Esophagus (tissue), 2 donors: ENCODE measurements around the gene STK39. TPM values are rescaled to one million over a fixed set of nuclear protein-coding genes. Genes with fewer than 3 reads are reported as not detected.

Experiments used
- H3K27ac ChIP-seq, 2 donors: one replicate each; pipeline ENCODE4 v1.5.1; 2013; ENCODE audit warnings: low read depth in 2 of 2, mild to moderate bottlenecking in 2 of 2, inconsistent platforms in 1 of 2, low read length in 1 of 2, moderate library complexity in 1 of 2
- H3K27me3 ChIP-seq, 2 donors: one replicate each; pipeline ENCODE4 v1.6.1; 2013; ENCODE audit warnings: low read length in 2 of 2, control low read depth in 1 of 2, mild to moderate bottlenecking in 1 of 2; ENCODE audit not compliant: insufficient read depth in 2 of 2, control insufficient read depth in 1 of 2
- H3K36me3 ChIP-seq, 2 donors: one replicate each; pipeline ENCODE4 v1.6.1; 2013; ENCODE audit warnings: low read length in 1 of 2; ENCODE audit not compliant: control insufficient read depth in 2 of 2, insufficient read depth in 2 of 2
- H3K4me1 ChIP-seq, 2 donors: one replicate each; pipeline ENCODE4 v1.6.1; 2013; ENCODE audit warnings: low read length in 1 of 2; ENCODE audit not compliant: control insufficient read depth in 2 of 2, insufficient read depth in 2 of 2
- H3K4me3 ChIP-seq, 2 donors: one replicate each; pipeline ENCODE4 v1.5.1; 2013; ENCODE audit warnings: low read length in 2 of 2, mild to moderate bottlenecking in 2 of 2, low read depth in 1 of 2, moderate library complexity in 1 of 2
- H3K9me3 ChIP-seq, 2 donors: one replicate each; pipeline ENCODE4 v1.6.1; 2013; ENCODE audit warnings: mild to moderate bottlenecking in 2 of 2, low read depth in 1 of 2, low read length in 1 of 2, moderate library complexity in 1 of 2; ENCODE audit not compliant: control insufficient read depth in 2 of 2, insufficient read depth in 1 of 2
- WGBS, 2 donors: extraction: QIAGEN DNeasy Blood & Tissue Kit; methylation state at CpG; one replicate each; pipeline ENCODE4 v1.1.7; 2013; 5-methylcytosine and 5-hydroxymethylcytosine counted together
- polyA plus RNA-seq, 2 donors: library from polyadenylated mRNA; stranded (reverse); fragments of 200-250 nt; gene quantifications; one replicate each; pipeline ENCODE4 v1.2.3, GENCODE V29; 2013
- donor health status: healthy with polysubstance abuse.
- donor health status: Bipolar disorder and iron deficiency.

STK39 gene
- polyA plus RNA-seq, 2 donors: 24.7 to 24.9 TPM

DNA sequence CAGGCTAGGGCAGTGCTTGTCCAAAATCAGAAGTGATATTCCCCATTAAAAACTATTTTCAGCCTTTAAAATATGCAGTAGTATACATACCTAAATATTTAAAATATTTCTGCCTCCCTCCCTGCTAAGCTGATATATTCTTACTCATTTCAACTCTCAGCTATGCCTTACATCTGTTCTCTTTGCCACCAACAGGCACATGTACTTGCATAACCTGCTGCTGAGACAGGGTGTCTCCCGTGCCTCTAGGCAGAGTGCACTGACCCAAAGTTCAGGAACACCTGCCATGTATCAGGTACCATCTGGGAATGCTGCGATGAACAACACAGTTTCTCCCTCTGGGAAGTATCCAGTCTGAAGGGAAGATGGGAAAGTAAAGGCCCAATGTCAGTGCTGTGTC lies 91.7 kb downstream of the STK39 start:
- H3K9me3 ChIP-seq: no peaks in the 10 kb centered on the region
- no peak overlapping the region for H3K4me3 ChIP-seq
- 83 to 89% methylated on average over 2 of the region's 2 CpGs for WGBS, 2 donors
- peaks cover 0 to 2% of the 10 kb centered on the region in 2 donors for H3K4me1 ChIP-seq
- no peaks in the 10 kb centered on the region for H3K27me3 ChIP-seq
- peak overlapping the region in 1 of 2 donors; percentile 33 for H3K27ac ChIP-seq
- peaks cover 0 to 3% of the 10 kb centered on the region in 2 donors for H3K36me3 ChIP-seq

DNA sequence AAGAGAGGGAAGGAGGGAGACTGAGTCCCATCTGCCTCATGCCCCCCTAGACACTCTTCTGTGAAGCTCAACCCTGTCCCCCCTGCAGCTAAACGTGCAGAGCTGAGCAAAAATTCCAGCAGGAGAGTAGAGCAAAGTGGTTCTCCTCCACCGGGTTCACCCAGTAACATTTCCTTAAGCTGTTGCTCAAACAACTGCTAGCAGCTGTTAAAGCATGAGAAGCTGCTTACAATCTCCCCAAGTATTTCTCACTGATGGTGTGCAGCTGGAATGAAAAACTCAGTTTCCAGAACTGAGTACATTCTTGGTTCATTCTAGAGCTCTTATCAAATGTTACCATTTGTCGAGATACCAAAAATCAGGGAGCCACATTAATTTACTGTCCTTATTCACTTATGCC lies 92.3 kb downstream of the STK39 start:
- 57 to 60% methylated on average over 3 of the region's 3 CpGs for WGBS, 2 donors
- peaks cover 0 to 2% of the 10 kb centered on the region in 2 donors for H3K4me1 ChIP-seq
- no peaks in the 10 kb centered on the region for H3K27me3 ChIP-seq
- H3K36me3 ChIP-seq: peaks cover 0 to 3% of the 10 kb centered on the region in 2 donors
- H3K4me3 ChIP-seq: no peak overlapping the region
- H3K9me3 ChIP-seq: no peaks in the 10 kb centered on the region
- H3K27ac ChIP-seq: peak overlapping the region in 1 of 2 donors; percentile 11

DNA sequence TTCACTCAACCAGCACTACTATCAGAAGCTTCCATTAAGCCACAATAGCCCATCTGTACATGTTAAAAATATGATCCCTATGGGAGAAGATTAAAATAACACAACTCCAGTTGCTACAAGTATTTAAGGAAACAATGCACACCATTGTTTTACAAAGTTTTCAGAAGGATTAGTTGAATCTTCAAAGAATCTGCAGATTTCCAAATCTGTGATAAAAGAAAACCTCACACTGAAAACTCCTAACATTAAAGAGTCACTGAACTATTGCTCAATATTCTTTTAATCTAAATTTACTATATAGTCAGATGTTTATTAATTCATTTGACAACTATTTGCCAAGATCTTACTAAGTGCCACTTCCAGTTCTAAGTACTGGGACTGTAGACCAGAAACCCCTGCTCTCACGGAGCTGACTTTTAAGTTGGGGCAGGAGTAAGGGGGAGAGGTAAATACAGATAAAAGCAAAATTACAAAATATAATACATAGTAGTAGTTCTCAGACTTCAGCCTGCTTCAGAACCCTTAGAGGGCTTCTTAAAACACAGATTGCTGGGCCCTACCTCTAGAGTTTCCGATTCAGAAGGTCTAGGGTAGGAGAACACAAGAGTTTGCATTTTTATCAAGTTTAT lies 94.4 kb downstream of the STK39 start:
- 88% methylated on average over 2 of the region's 2 CpGs for WGBS, 2 donors

DNA sequence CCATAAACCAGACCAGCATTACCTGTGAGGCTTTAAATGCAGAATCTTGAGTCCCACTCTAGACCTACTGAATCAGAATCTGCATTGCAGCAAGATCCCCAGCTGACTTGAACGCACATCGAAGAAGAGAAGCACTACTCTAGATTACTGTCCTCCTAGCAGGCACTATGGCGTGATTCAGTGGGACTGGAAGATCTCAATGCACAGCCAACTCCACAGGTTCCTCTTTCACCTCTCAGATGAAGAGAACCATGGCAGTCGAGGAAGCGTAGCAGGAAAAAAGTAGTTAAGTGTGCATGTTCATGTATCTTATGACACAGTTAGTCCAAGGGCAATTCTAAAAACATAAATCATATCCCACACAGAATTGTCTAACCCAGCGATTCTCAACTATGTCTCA lies 97.4 kb downstream of the STK39 start:
- no peaks in the 10 kb centered on the region for H3K36me3 ChIP-seq
- H3K27ac ChIP-seq: no peak overlapping the region
- no peak overlapping the region for H3K4me3 ChIP-seq
- H3K4me1 ChIP-seq: peaks cover 0 to 5% of the 10 kb centered on the region in 2 donors
- WGBS, 2 donors: 89% methylated on average over 6 of the region's 6 CpGs
- no peaks in the 10 kb centered on the region for H3K9me3 ChIP-seq
- no peaks in the 10 kb centered on the region for H3K27me3 ChIP-seq

More for the DNA sequence above, 94.4 kb downstream of the STK39 start:
- H3K4me3 ChIP-seq: no peak overlapping the region
- no peaks in the 10 kb centered on the region for H3K36me3 ChIP-seq
- no peaks in the 10 kb centered on the region for H3K27me3 ChIP-seq
- H3K9me3 ChIP-seq: no peaks in the 10 kb centered on the region
- peaks cover 0 to 5% of the 10 kb centered on the region in 2 donors for H3K4me1 ChIP-seq
- H3K27ac ChIP-seq: no peak overlapping the region

DNA sequence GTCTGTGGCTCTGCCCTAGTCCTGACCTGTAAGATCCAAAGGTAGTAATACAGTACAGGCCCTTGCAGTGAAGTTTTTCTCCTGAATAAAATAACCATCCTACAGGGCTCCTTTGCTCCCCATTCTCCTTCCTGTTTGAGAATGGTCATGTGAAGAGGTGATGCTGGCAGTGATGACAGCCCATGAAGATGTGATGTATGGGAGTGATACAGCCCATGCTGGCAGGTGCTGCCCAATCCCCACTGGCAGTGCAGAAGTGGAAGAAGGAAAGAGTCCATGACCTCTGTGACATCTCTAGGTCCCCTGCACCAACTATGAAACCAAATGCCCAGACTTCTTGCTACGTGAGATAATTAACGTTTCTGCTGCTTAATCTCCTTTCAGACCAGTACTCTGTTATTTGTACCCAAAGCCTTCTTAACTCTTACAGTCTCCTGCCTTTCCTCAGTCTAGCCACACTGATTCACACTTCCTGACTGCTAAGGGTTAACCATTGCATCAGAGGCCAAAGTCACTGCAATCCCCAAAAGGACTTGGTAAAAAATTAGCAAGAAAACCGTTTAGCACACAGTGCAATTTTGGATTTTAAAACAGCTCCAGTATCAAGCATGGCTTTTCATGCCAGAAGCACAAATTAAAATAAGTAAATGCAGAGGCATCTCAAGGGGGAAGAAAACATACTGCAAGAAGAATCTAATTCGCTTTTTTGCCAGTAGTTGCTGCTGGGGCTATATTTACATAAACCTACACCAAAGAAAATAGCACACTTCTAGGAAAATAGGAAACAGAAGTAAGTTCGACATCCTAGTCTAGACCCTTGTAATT lies 98.0 kb downstream of the STK39 start:
- no peaks in the 10 kb centered on the region for H3K9me3 ChIP-seq
- H3K4me3 ChIP-seq: no peak overlapping the region
- no peaks in the 10 kb centered on the region for H3K36me3 ChIP-seq
- H3K27me3 ChIP-seq: no peaks in the 10 kb centered on the region
- 71 to 86% methylated on average over 5 of the region's 5 CpGs for WGBS, 2 donors
- H3K4me1 ChIP-seq: peaks cover 0 to 5% of the 10 kb centered on the region in 2 donors
- H3K27ac ChIP-seq: no peak overlapping the region

DNA sequence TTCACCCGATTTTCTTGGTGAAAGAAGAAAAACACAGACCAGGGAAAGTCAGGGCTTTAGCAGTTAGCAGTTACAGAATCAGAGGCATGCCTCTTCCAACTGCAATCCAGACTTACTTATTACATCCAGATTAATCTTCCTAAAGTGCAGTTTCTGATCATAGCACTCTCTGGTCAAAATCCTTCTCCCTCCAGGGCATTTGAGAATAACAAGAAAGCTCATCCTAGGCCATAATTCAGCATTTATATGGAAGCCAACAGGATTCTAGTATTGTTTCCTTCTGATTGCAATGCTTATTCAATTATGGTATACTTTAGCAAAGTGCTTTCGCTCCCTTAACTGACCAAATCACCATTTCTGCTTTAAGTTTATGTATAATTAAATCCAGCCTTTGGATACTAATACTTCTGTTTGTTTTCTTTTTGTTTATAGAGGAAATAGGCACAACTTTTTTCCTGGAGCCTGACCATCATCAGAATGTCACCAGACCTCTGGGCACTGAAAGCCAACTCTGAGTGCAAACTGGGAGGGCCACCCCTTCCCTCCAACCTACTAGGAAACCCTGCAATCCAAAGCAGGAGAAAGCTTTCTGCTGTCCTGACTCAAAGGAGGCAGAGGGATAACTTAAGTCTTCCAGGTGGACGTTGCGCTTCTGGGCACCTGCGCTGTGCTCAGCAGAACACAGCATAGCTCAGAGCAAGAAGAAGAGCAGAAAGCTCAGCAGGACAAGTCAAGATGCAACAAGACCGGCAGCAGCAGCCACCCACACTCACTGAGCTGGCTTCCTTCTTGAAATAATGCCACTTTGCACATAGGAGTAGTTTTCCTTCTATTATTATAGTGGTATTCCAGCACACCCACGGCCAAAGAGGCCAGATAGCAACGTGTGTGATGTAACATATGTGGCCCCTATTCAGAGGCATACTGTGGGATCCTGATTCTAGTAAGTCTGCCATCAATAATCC lies 99.3 kb downstream of the STK39 start:
- peak overlapping the region; percentile 27 to 30 for H3K27ac ChIP-seq
- H3K27me3 ChIP-seq: no peaks in the 10 kb centered on the region
- WGBS, 2 donors: 58 to 67% methylated on average over 8 of the region's 8 CpGs
- peaks cover 0 to 5% of the 10 kb centered on the region in 2 donors for H3K4me1 ChIP-seq
- H3K36me3 ChIP-seq: no peaks in the 10 kb centered on the region
- no peak overlapping the region for H3K4me3 ChIP-seq
- H3K9me3 ChIP-seq: no peaks in the 10 kb centered on the region

DNA sequence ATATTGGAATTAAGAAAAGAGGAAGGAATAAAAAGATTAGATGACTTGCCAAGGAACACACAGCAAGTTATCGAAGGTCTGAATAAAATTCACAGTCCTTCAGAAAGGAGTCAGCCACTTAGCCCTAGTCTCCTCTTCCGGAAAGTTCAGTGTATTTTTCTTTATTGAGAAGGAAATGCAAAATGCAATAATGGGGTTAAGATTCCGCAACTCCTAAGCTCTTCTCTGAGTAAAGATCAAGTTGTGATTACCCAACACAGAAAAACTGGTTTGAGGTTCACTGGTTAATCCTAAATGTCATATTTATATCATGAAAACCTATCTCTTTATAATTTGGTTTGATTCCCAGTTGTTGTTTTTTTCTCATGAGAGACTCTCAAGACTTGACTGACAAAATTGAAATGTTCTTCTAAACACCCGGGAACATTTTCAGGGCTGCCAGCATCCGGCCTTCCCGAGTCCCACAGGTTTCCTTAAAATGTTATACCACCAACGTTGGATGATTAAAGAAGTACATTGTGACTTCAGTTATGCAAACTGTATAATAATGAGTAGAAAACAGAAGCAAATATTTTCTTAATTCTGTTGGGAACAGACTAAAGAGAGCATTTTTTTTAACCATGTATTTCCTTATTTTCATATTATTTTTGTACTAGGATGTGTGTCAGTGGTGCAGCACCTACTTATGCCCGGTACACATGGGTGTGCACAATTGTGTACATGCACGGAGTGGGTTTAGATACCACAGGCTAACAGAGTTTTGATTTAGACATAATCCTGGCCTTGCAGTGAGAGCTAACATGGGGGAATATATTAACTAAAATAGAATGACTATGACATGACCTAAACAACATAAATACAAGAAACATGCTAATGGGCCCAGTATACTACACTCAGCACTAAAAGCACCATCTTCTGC lies 100.2 kb downstream of the STK39 start:
- no peaks in the 10 kb centered on the region for H3K27me3 ChIP-seq
- H3K4me3 ChIP-seq: no peak overlapping the region
- 67 to 75% methylated on average over 9 of the region's 9 CpGs for WGBS, 2 donors
- H3K36me3 ChIP-seq: no peaks in the 10 kb centered on the region
- H3K4me1 ChIP-seq: peaks cover 0 to 5% of the 10 kb centered on the region in 2 donors
- peak overlapping the region; percentile 30 to 51 for H3K27ac ChIP-seq
- no peaks in the 10 kb centered on the region for H3K9me3 ChIP-seq

DNA sequence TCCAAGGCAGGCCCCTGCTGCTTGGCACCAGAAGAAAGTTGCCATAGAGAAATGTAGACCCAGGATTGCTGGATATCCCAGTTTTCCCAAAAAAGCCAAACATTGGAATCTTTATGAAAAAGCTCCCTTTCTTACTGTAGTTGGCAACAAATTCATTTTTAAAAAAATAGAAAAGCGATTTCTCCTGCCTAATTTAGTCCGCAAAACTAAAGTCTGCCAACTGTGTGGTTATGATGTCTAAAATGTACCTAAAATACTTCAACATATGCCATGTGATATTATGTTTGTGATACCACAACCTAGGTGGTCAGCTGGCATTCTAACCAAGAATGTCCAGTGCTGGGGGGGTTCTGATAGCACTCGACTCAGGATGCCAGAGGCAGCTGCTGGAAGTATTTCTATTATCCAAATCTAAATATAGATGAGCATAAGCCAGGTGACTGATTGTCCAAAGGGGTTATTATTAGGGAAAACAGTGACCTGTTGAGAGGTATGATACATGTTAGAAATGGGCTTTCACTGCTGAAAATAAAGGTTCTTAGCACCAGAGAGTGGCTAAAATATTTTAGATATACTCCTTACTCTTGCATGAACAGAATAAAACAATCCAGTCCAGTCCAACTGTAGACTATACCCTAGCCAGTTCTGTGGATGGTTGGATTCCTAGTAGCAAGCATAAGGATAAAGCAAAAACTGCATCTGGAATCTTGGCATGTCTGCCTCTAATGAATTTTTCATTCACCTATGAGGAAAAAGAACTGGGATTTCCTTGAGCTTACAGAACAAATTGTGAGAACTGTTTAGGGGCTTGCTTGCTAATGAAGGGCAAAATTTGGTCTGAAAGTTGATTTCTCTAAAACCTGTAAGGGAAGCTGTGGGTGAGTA lies 101.7 kb downstream of the STK39 start:
- H3K27ac ChIP-seq: no peak overlapping the region

More for the DNA sequence above, 101.7 kb downstream of the STK39 start:
- Histone ChIP-seq H3K4me1 (peaks cover 0 to 5% of the 10 kb centered on the region in 2 donors), H3K36me3 (no peaks in the 10 kb centered on the region), H3K4me3 (no peak overlapping the region), H3K27me3 (no peaks in the 10 kb centered on the region), H3K9me3 (no peaks in the 10 kb centered on the region)
- WGBS, 2 donors: 88 to 92% methylated on average over 3 of the region's 3 CpGs
